Central memory CD4-positive, alpha-beta T cell (primary cell): Measurements from ENCODE around the gene RERE.

Experiments
- DNase-seq: peaks from one replicate; pipeline ENCODE4 v3.0.0; 2022

The RERE gene

DNA sequence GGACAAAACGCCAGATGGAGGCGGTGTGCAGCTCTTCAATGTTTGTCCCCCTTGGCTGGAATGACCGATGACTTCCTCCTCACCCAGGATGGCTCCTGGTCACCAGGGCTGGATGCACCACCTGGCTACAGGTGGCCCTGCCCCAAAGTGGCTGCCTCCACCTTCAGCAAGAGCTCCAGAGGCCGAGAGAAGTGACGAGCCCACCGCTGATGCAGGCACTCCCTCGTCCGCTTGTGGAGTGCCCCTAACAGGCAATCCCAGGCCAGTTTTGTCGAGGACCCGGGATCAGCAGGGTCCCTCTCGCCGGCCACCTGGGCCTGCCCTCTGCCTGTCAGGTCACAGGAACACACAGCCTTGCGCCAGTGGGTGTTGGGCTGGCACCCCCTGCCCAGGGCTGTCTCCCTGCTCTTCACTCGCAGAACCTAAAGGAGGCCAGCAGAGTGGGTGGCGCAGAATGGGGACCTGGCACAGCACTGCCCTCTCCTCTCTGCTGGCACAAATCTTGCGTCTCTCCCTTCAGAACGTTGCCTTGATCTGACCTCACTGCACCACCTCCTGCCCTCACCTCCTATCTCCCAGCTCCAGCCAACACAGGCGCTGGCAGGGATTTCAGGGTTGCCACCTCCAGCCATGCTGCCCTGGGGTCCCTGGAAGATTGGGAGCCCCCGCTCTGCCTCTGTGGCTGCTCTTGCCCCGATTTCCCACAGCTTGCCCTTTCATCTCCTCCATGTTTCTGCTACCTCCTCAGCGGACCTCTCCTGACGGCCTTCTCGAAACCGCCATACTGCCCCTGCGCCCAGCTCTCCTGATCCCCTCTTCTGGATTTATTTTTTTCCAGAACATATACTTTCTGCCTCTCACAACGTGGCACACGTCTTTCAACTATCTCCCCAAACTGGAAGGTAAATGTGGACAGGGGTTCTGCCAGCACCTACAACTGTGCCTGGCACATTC lies 460.9 kb downstream of the RERE start:
- DNase-seq = no peak

- DNase-seq = no peak
These were observed 461.8 kb downstream of the RERE start for GRCh38 chr1:8355439-8356255.

GRCh38 chr1:8354038-8354437 lies 463.4 kb downstream of the RERE start:
- DNase-seq = no peak

GRCh38 chr1:8352886-8353785 lies 464.3 kb downstream of the RERE start:
- DNase-seq = no peak

DNA sequence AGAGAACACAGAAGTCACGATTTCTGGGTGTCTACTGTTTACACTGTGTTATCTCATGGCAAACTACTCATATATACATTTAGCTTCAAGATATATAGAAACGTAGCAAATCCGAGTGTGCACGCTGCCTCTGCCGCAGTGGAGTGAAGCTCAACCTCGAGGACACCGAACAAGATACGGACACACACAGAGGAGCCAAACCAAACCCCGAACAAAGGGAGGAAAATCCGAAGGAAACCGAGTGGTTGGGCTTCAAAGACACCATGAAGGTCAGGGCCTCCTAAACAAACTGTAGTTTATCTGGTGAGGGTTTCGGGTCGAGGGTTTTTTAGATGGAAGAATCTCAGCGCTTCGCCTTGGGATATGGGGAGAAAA lies 465.0 kb downstream of the RERE start:
- no peak for DNase-seq

DNA sequence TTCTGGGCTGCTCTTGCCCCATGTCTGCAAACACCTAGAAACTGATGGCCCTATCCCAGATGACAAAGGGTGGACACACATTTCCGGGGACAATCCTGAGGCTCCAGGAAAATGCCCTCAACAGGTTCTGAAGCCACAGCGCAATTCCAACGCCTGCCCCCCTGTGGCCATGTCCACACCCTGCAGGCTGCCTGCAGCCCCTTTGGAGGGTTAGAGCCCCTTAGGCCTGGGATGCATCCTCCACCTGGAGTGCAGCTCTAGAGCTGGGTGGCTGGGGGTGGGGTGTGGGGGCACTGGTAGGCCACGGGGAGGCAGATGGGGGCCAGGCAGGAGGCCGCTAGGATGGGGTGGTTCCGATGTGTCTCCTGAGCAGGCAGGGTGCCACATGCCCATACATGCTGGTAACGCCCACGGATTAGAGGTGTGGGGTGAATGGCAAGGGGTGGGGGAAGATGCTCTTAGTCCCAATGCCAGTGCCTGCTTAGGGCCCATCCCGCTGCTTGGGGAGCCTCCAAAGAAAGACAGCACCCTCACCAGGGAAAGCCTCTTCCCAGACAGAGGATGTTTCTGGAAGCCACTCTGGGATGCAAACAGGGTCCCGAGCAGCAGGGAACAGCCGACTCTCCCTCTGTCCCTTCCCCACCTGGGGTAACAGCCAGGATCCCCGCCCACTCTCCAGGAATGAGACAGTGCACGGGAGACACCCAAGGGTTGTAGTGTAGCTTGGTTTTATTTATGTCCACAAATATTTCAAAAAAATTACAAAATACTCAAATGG lies 465.6 kb downstream of the RERE start:
- DNase-seq = no peak

DNA sequence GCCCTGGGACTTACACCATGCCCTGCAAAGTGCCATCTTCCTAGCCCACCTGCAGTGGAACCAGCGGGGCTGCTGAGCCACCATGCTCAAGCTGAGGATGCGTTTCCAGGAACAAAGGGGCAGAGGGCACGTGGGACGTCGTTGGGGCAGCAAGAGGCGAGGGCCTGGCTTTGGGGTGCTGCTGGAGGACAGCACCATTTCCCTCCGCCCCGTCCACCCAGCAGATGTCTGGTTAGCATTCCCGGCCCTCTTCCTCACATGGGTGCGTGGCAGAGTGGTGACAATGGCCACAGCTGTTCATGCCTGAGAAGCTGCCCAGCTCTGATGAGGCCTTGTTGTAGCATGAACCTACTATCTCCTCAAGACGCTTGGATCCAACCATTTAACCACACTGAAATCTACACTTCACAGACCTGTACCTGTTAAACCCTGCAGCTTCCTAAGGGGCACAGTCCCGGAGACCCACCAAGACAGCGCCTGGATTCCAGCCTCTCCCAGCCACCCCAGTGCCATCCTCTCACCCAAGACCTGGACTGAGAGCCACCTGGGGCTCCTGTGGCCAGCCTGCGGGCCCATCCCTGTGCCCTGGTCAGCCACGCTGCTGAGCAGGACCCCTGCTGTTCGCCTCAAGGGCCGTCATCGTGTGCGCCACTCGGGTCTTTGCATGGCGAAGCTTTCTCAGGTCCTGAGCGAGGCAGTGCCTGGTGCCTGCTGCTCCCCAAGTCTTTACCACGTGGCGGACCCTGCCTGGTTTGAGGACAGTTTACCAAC lies 466.3 kb downstream of the RERE start:
- DNase-seq = no peak

GRCh38 chr1:8349961-8350360 lies 467.5 kb downstream of the RERE start:
- DNase-seq = no peak

DNA sequence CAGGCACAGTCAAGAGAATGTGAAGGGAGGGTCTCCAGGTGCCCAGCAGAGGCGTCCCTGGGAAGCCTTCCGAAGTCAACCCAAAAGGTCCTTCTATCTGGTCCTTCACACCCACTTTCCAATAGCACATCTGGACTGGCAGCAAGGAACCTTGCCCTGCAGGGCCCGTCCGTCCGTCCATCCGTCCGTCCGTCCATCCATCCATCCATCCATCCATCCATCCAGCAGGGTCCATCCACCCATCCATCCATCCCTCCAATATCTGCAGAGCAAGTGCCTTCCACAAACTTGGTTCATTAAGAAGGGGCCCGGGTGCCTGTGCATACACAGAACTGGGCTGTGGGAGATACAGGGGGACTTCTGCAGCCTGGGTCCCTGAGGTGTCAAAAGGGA lies 468.0 kb downstream of the RERE start:
- no peak for DNase-seq

DNA sequence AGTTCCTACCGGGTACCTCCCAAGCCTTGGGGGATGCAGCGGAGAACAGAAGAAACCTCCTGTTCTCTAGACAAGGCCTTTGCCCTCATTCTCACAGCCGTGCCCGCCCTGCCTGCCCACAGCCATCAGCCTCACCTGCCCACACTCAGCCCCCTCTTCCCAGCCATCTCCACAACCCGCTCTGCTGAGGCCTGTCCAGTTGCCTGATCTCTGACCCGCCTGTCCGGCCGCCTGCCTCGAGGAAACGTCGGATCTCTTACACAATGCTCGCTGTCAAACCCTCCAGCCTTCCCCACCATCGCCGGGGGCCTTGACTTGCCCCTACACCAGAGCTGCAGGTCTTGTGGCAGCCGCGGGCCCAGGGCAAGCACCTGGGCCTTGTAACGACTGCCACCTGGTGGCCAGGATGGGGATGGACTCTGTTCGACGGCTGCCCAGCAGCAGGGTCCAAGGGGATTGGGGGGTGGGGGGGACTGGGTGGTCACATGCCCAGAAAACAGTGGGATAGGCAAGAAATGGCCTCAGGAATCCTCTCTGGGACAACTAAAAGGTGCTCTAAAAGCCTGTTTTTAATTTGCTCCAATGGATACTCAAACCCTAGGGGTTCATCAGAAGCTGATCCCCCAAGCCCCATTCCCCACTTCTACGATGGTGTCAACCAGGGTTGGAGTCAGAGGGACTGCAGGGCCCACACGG lies 468.5 kb downstream of the RERE start:
- DNase-seq = peak; percentile 53

- DNase-seq = no peak
These were observed 469.2 kb downstream of the RERE start for GRCh38 chr1:8348047-8348776.

GRCh38 chr1:8347635-8348034 lies 469.8 kb downstream of the RERE start:
- DNase-seq = no peak

- no peak for DNase-seq
These were observed 471.6 kb downstream of the RERE start for GRCh38 chr1:8345621-8346415.

- no peak for DNase-seq
These were observed 472.4 kb downstream of the RERE start for GRCh38 chr1:8344893-8345507.

GRCh38 chr1:8343464-8344001 lies 473.9 kb downstream of the RERE start:
- DNase-seq = no peak

DNA sequence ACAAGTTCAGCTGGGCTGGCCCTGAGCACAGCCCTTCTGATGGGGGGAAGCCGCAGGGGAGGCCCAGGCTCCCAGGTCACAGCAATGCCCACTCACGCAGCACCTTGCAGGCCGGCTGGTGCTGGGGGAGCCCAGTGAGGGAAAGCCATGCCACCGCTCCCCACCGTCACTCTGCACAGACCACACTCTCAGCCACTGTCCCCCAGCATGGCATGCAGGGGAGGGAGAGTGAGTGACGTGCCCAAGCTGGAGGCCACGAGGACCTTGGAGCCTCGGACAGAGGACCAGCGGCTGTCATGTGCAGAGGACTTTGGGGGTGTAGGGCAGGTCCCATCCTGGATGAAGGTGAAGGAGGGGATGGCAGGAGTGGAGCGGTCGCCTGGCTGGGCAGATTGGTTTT lies 474.4 kb downstream of the RERE start:
- no peak for DNase-seq

DNA sequence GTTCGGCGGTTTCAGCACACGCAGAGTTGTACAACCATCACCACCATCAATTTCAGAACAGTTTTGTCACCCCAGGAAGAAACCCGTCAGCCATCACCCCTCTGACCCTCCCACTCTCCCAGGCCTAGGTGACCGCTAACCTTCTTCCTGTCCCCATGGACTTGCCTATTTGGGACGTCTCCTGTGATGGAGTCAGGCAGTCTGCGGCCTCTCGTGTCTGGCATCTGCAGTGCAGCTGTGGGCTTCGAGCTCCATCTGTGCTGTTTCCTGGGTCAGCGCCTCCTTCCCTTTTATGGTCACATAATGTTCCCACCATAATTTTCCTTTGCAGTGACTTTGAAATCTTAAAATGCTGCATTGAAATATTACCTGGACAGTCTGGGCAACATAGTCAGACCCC lies 475.1 kb downstream of the RERE start:
- DNase-seq = no peak

- DNase-seq = no peak
These were observed 477.0 kb downstream of the RERE start for GRCh38 chr1:8340448-8340847.
